BLaER1 treated with 17β-estradiol and CSF1 and Interleukin-3, amounts not matched to agents 10 nM and 100 nM (cell line): ENCODE results near the gene TM4SF4.
"Not testable (repeated sequence)": the region's sequence is repeated elsewhere in the genome, so short reads cannot be mapped to it uniquely, and the experiment has no call there.

ENCODE experiments used
- H3K27ac ChIP-seq, 11 experiments: shearing (Covaris generic); formaldehyde crosslinking; 2 replicates each; pipeline ENCODE4 v1.8.1; 2022
- H3K27me3 ChIP-seq, 11 experiments: shearing (Covaris generic); formaldehyde crosslinking; 2 replicates each; pipeline ENCODE4 v1.8.1; 2022
- H3K36me3 ChIP-seq, 11 experiments: shearing (Covaris generic); formaldehyde crosslinking; 2 replicates each; pipeline ENCODE4 v1.8.1; 2022
- H3K4me1 ChIP-seq, 10 experiments: shearing (Covaris generic); formaldehyde crosslinking; 2 replicates each; pipeline ENCODE4 v1.8.1; 2022
- H3K4me2 ChIP-seq, 11 experiments: shearing (Covaris generic); formaldehyde crosslinking; 2 replicates each; pipeline ENCODE4 v1.8.1; 2022
- H3K4me3 ChIP-seq, 10 experiments: shearing (Covaris generic); formaldehyde crosslinking; 2 replicates each; pipeline ENCODE4 v1.8.1; 2022
- H3K9ac ChIP-seq, 11 experiments: shearing (Covaris generic); formaldehyde crosslinking; 2 replicates each; pipeline ENCODE4 v1.8.1; 2022
- H3K9me3 ChIP-seq, 11 experiments: shearing (Covaris generic); formaldehyde crosslinking; replicated peaks in 1 of 11; 2 replicates each; pipeline ENCODE4 v1.8.1; 2022
- H4K20me1 ChIP-seq, 11 experiments: shearing (Covaris generic); formaldehyde crosslinking; 2 replicates each; pipeline ENCODE4 v1.8.1; 2022
- Cebpa-rat ChIP-seq, 11 experiments: shearing (Covaris generic); IDR thresholded peaks; 2 replicates each; pipeline ENCODE4 v1.8.1; 2022

The TM4SF4 gene

GRCh38 chr3:149438981-149439380 is 35.5 kb upstream of the TM4SF4 start:
- Histone ChIP-seq H3K36me3 (no peaks in the 10 kb centered on the region), H3K4me2 (no peak overlapping the region), H3K4me1 (peaks cover 8 to 15% (median 10%) of the 10 kb centered on the region in 10 experiments; a peak in 19 of 20 replicates), H3K9me3 (peaks cover 0 to 5% (median 0%) of the 10 kb centered on the region in 11 experiments; a peak in 3 of 22 replicates), H4K20me1 (no peaks in the 10 kb centered on the region), H3K9ac (no peak overlapping the region), H3K27me3 (peaks cover 0 to 22% (median 0%) of the 10 kb centered on the region in 11 experiments; a peak in 4 of 22 replicates), H3K4me3 (no peak overlapping the region), H3K27ac (no peak overlapping the region)
- TF ChIP-seq Cebpa-rat (IDR thresholded peaks at IDR 0.05) = no peak

- H3K27ac ChIP-seq = no peak overlapping the region
These were observed 32.9 kb upstream of the TM4SF4 start for GRCh38 chr3:149441642-149442041.

DNA sequence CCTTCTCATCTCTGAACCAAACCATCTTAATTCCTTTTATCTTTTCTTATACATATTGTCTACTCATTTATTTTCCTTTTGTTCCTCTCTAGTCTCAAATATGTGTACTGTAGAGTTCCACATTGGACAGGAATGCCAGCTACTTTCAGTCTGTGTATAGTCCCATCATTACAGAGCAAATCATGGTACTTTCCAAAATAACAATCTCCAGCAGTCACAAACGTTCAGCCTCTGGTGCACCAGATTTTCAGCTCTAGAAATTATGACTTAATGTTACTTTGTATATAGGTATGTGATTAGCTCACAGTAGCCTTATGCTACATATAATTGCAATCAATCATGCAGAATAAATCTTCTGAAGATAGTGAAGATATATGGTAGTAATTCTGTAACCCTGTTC is 32.5 kb upstream of the TM4SF4 start:
- peaks cover 0 to 23% (median 0%) of the 10 kb centered on the region in 11 experiments; a peak in 4 of 22 replicates for H3K27me3 ChIP-seq
- no peak for TF ChIP-seq Cebpa-rat (IDR thresholded peaks at IDR 0.05)
- no peak overlapping the region for H3K4me2 ChIP-seq
- H3K9ac ChIP-seq = no peak overlapping the region
- H4K20me1 ChIP-seq = no peaks in the 10 kb centered on the region
- H3K4me1 ChIP-seq = peaks cover 8 to 15% (median 10%) of the 10 kb centered on the region in 10 experiments; a peak in 19 of 20 replicates
- no peak overlapping the region for H3K27ac ChIP-seq
- no peak overlapping the region for H3K4me3 ChIP-seq
- peaks cover 0 to 8% (median 0%) of the 10 kb centered on the region in 11 experiments; a peak in 9 of 22 replicates for H3K9me3 ChIP-seq
- H3K36me3 ChIP-seq = no peaks in the 10 kb centered on the region

More at GRCh38 chr3:149441642-149442041, 32.9 kb upstream of the TM4SF4 start:
- Histone ChIP-seq H3K4me3 (no peak overlapping the region), H3K27me3 (peaks cover 0 to 23% (median 0%) of the 10 kb centered on the region in 11 experiments; a peak in 4 of 22 replicates), H4K20me1 (no peaks in the 10 kb centered on the region), H3K4me1 (peaks cover 8 to 15% (median 10%) of the 10 kb centered on the region in 10 experiments; a peak in 19 of 20 replicates), H3K9ac (no peak overlapping the region), H3K36me3 (no peaks in the 10 kb centered on the region), H3K4me2 (no peak overlapping the region), H3K9me3 (peaks cover 0 to 8% (median 0%) of the 10 kb centered on the region in 11 experiments; a peak in 9 of 22 replicates)
- no peak for TF ChIP-seq Cebpa-rat (IDR thresholded peaks at IDR 0.05)

DNA sequence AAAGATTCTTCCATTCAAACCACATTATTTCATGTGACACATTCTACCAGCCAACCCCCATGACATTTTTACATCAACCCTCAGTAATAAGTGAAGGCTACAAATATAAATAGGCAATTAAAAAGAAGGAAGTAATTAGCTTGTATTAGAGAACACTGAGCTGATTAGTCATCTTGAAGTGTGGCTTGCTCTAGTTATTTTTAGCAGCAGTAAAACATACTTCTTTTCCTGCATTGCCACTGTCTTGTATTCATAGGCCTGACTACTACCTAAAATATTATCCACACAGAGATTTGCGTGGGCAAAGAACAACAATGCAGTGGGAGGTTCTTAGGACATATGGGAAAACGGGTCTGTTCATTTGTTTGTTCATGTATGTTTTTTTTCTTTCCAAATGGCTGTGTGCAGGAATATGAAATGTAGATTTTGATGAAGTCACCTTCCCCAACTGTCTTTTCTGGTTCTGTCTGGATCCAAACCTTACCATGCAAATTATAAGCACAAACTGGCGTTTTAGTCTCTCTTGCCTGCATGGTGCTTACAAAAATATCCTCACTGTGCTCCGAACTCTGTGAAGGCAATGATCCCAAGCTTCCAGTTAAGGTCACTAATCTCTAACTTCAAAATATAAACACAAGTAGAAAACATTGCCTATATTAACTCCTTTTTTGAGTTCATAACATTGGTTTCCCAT is 31.5 kb upstream of the TM4SF4 start:
- H4K20me1 ChIP-seq = no peaks in the 10 kb centered on the region
- H3K4me1 ChIP-seq = peaks cover 8 to 17% (median 12%) of the 10 kb centered on the region in 10 experiments; a peak in 19 of 20 replicates
- H3K4me3 ChIP-seq = no peak overlapping the region
- peak overlapping the region; percentile 14 to 75 (median 50); a peak in 17 of 22 replicates for H3K4me2 ChIP-seq
- peaks cover 0 to 8% (median 0%) of the 10 kb centered on the region in 11 experiments; a peak in 9 of 22 replicates for H3K9me3 ChIP-seq
- TF ChIP-seq Cebpa-rat (IDR thresholded peaks at IDR 0.05) = no peak
- H3K27me3 ChIP-seq = peaks cover 0 to 23% (median 0%) of the 10 kb centered on the region in 11 experiments; a peak in 4 of 22 replicates
- no peak overlapping the region for H3K27ac ChIP-seq
- H3K9ac ChIP-seq = no peak overlapping the region
- no peaks in the 10 kb centered on the region for H3K36me3 ChIP-seq

DNA sequence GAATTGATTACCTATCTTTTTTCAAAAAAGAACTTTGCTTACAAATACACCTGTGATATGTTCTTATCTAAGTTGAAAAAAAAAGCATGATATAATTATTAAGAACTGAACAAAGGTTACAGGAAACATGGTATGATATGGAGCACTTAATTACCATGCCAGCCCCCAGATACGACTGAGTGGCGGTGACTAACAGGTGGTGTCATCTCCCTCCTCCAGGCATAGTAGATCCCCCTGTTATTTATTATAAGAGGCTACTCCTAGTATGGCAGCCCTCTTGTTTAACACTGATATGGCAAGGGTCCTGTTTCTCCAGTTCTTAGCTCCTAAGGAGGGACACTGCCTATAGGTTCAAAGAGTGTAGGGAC is 31.0 kb upstream of the TM4SF4 start:
- no peak for TF ChIP-seq Cebpa-rat (IDR thresholded peaks at IDR 0.05)
- H3K36me3 ChIP-seq = no peaks in the 10 kb centered on the region
- H4K20me1 ChIP-seq = no peaks in the 10 kb centered on the region
- H3K9me3 ChIP-seq = peaks cover 0 to 8% (median 0%) of the 10 kb centered on the region in 11 experiments; a peak in 9 of 22 replicates
- peaks cover 0 to 23% (median 0%) of the 10 kb centered on the region in 11 experiments; a peak in 4 of 22 replicates for H3K27me3 ChIP-seq
- peak overlapping the region in 6 of 11 experiments; percentile 14 to 75 (median 52); a peak in 11 of 22 replicates for H3K4me2 ChIP-seq
- no peak overlapping the region for H3K27ac ChIP-seq
- peaks cover 8 to 22% (median 17%) of the 10 kb centered on the region in 10 experiments; a peak in 19 of 20 replicates for H3K4me1 ChIP-seq
- no peak overlapping the region for H3K4me3 ChIP-seq
- no peak overlapping the region for H3K9ac ChIP-seq

- peaks cover 8 to 34% (median 21%) of the 10 kb centered on the region in 10 experiments; a peak in 19 of 20 replicates for H3K4me1 ChIP-seq
- not testable (repeated sequence) for H3K36me3 ChIP-seq, H3K27ac ChIP-seq, H3K4me3 ChIP-seq, H3K4me2 ChIP-seq, H4K20me1 ChIP-seq, H3K9ac ChIP-seq, H3K9me3 ChIP-seq
- peaks cover 0 to 23% (median 0%) of the 10 kb centered on the region in 11 experiments; a peak in 4 of 22 replicates for H3K27me3 ChIP-seq
These were observed 29.6 kb upstream of the TM4SF4 start for GRCh38 chr3:149444867-149445266.

DNA sequence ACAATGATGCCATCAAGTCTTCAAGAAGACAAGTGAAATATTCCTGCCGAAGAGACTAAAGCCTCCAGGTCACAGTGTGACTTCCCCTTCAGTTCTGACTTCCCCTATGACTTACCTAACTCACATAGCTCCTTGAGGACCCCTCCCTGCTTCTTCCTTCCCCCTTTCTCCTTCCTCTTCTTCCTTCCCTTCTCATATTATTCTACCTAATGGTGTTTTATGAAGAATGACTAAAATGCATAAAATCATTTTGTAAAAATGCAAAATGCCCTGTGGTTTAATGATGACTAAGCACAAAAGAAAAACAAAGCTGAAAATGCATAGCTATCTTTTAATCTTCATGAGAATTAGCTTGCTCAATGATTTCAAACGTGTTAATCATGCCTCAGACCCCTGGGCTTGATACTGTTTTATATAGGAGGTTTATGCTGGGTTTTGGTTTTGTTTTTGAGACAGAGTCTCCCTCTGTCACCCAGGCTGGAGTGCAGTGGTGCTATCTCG is 26.1 kb upstream of the TM4SF4 start:
- H3K9ac ChIP-seq = no peak overlapping the region

GRCh38 chr3:149449182-149449581 is 25.3 kb upstream of the TM4SF4 start:
- Histone ChIP-seq H3K27me3 (no peaks in the 10 kb centered on the region), H3K4me3 (no peak overlapping the region), H3K4me1 (peaks cover 0 to 20% (median 11%) of the 10 kb centered on the region in 10 experiments; a peak in 12 of 20 replicates), H3K36me3 (peaks cover 0 to 7% (median 0%) of the 10 kb centered on the region in 11 experiments; a peak in 2 of 22 replicates), H3K27ac (peak overlapping the region in 3 of 11 experiments; percentile 1 to 44 (median 40); a peak in 3 of 22 replicates), H3K9ac (no peak overlapping the region), H4K20me1 (no peaks in the 10 kb centered on the region), H3K4me2 (peak overlapping the region in 5 of 11 experiments; percentile 45 to 84 (median 57); a peak in 8 of 22 replicates), H3K9me3 (peaks cover 26 to 42% (median 32%) of the 10 kb centered on the region in 11 experiments)
- TF ChIP-seq Cebpa-rat (IDR thresholded peaks at IDR 0.05) = no peak

More for the DNA sequence above, 26.1 kb upstream of the TM4SF4 start:
- Histone ChIP-seq H3K4me2 (peak overlapping the region in 7 of 11 experiments; percentile 8 to 84 (median 54); a peak in 11 of 22 replicates), H3K4me1 (peaks cover 0 to 24% (median 12%) of the 10 kb centered on the region in 10 experiments; a peak in 12 of 20 replicates), H3K4me3 (no peak overlapping the region), H3K27me3 (peaks cover 0 to 6% (median 0%) of the 10 kb centered on the region in 11 experiments; a peak in 3 of 22 replicates), H3K27ac (peak overlapping the region in 2 of 11 experiments; percentile 40 to 44; a peak in 3 of 22 replicates), H3K36me3 (peaks cover 0 to 7% (median 0%) of the 10 kb centered on the region in 11 experiments; a peak in 2 of 22 replicates), H4K20me1 (no peaks in the 10 kb centered on the region), H3K9me3 (peaks cover 24 to 40% (median 30%) of the 10 kb centered on the region in 11 experiments)
- no peak for TF ChIP-seq Cebpa-rat (IDR thresholded peaks at IDR 0.05)

DNA sequence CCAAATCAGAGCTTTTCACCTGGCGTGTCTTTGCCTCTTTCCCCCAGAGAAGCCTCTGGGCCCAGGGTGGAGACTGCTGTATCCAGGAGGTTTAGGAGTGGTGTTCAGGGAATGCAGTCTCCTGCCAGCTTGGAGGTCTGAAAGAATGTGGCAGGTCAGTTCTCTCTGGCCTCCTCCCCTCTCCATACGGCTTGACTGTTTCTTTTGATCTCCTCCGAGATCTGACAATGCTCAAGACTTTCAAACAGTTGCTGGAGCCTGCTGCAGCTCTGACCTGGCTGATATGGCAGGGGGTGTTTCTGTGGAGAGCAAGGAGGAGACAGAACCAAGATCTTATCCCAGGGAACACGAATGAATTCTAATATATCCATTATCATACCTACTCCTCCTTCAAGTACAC is 24.7 kb upstream of the TM4SF4 start:
- Histone ChIP-seq H3K36me3 (peaks cover 0 to 7% (median 0%) of the 10 kb centered on the region in 11 experiments; a peak in 2 of 22 replicates), H3K9ac (no peak overlapping the region), H3K4me1 (peaks cover 0 to 20% (median 11%) of the 10 kb centered on the region in 10 experiments; a peak in 12 of 20 replicates), H4K20me1 (no peaks in the 10 kb centered on the region), H3K27me3 (no peaks in the 10 kb centered on the region), H3K27ac (no peak overlapping the region), H3K4me3 (no peak overlapping the region), H3K4me2 (no peak overlapping the region), H3K9me3 (peaks cover 26 to 41% (median 32%) of the 10 kb centered on the region in 11 experiments)
- TF ChIP-seq Cebpa-rat (IDR thresholded peaks at IDR 0.05) = no peak
